ENCODE measurements around the gene EBF3. TPM values are rescaled to one million over a fixed set of nuclear protein-coding genes. Genes with fewer than 3 reads are reported as not detected.

EBF3 gene
- total RNA-seq, 1 experiment from 2014 or later: 0.64 TPM

- ATAC-seq: no peak
- Histone ChIP-seq H3K9me3 (ENCODE audit: control insufficient read depth, insufficient read depth, low read depth, low read length) (no peaks in the 10 kb centered on the region), H3K4me3 (ENCODE audit: low read depth in 2 of 2, low read length in 2 of 2) (no peak overlapping the region), H3K27ac (ENCODE audit: low read length) (no peak overlapping the region), H3K4me1 (ENCODE audit: control insufficient read depth, insufficient read depth, low read length) (no peaks in the 10 kb centered on the region), H3K27me3 (ENCODE audit: control insufficient read depth, insufficient read depth, low read length) (no peaks in the 10 kb centered on the region), H3K36me3 (ENCODE audit: control insufficient read depth, insufficient read depth, low read length) (no peaks in the 10 kb centered on the region)
- ChIA-PET CTCF (no interaction called here), POLR2A (no interaction called here)
- intact Hi-C loops (cut with micrococcal nuclease; ENCODE audit: unreplicated experiment) (no loop called here), in situ Hi-C loops (cut with HindIII; ENCODE audit: low pct_unique_long_range_greater_than_20kb, low sequenced_read_pairs) (no loop called here)
- TF ChIP-seq REST (IDR thresholded peaks at IDR 0.05; ENCODE audit: insufficient read depth in 1 of 2, low read depth in 2 of 2, low read length in 1 of 2): no peak
- no peak for TF ChIP-seq TCF7L2 (IDR thresholded peaks at IDR 0.05; ENCODE audit: low read depth, low read length)
- TF ChIP-seq SIN3A (IDR thresholded peaks at IDR 0.05; ENCODE audit: borderline replicate concordance, insufficient read depth, low read depth, low read length): no peak
- no peak for TF ChIP-seq CTCF (IDR thresholded peaks at IDR 0.05)
- TF ChIP-seq POLR2AphosphoS5 (IDR thresholded peaks at IDR 0.05; ENCODE audit: low read depth, low read length): no peak
- no peak for DNase-seq (ENCODE audit: low read depth, low spot score)
- no TSS peak for BruUV-seq (replicated peaks)
These were observed 45.7 kb downstream of the EBF3 start for GRCh38 chr10:129918401-129918800.

GRCh38 chr10:129917936-129918335 is 46.1 kb downstream of the EBF3 start:
- DNase-seq (ENCODE audit: low read depth, low spot score) (no peak), ATAC-seq (no peak)
- in situ Hi-C loops (cut with HindIII; ENCODE audit: low pct_unique_long_range_greater_than_20kb, low sequenced_read_pairs) (no loop called here), intact Hi-C loops (cut with micrococcal nuclease; ENCODE audit: unreplicated experiment) (no loop called here)
- Histone ChIP-seq H3K27ac (ENCODE audit: low read length) (no peak overlapping the region), H3K4me1 (ENCODE audit: control insufficient read depth, insufficient read depth, low read length) (no peaks in the 10 kb centered on the region), H3K27me3 (ENCODE audit: control insufficient read depth, insufficient read depth, low read length) (no peaks in the 10 kb centered on the region; the same call in 1 of the 2 replicates), H3K36me3 (ENCODE audit: control insufficient read depth, insufficient read depth, low read length) (no peaks in the 10 kb centered on the region), H3K9me3 (ENCODE audit: control insufficient read depth, insufficient read depth, low read depth, low read length) (no peaks in the 10 kb centered on the region), H3K4me3 (ENCODE audit: low read depth in 2 of 2, low read length in 2 of 2) (no peak overlapping the region)
- TF ChIP-seq POLR2AphosphoS5 (IDR thresholded peaks at IDR 0.05; ENCODE audit: low read depth, low read length) (no peak), REST (IDR thresholded peaks at IDR 0.05; ENCODE audit: insufficient read depth in 1 of 2, low read depth in 2 of 2, low read length in 1 of 2) (no peak), TCF7L2 (IDR thresholded peaks at IDR 0.05; ENCODE audit: low read depth, low read length) (no peak), SIN3A (IDR thresholded peaks at IDR 0.05; ENCODE audit: borderline replicate concordance, insufficient read depth, low read depth, low read length) (no peak)
- CTCF ChIA-PET: no interaction called here
- no TSS peak for BruUV-seq (replicated peaks)
- POLR2A ChIA-PET: no interaction called here
